Measurements from ENCODE around the gene NPEPL1. TPM values are rescaled to one million over a fixed set of nuclear protein-coding genes. Genes with fewer than 3 reads are reported as not detected.

NPEPL1 gene
- total RNA-seq, 1 experiment from 2014 or later = 41.9 TPM

- Histone ChIP-seq H3K9me3 (no peaks in the 10 kb centered on the region), H3K4me3 (ENCODE audit: low read depth, low read length) (peak overlapping the region; percentile 69), H3K4me1 (peaks cover 23% of the 10 kb centered on the region), H3K36me3 (ENCODE audit: control insufficient read depth, insufficient read depth, low read length) (no peaks in the 10 kb centered on the region), H3K27me3 (replicated peaks; ENCODE audit: control insufficient read depth, insufficient read depth, low read length) (no peaks in the 10 kb centered on the region)
- peaks cover 22% of the 10 kb centered on the region for H3K36me3 Mint-ChIP-seq (ENCODE audit: insufficient read depth, unreplicated experiment)
- CTCF ChIA-PET = interaction anchor here (0.6 to 1.8 kb wide), 18 partner anchors 13 to 1387 kb away, joined by 3 to 32 read pairs (median 6); partner anchors contain the start of gene VAPB
- H3K4me3 Mint-ChIP-seq (ENCODE audit: unreplicated experiment) = peak overlapping the region; percentile 88
- peak overlapping the region; percentile 91 for H3K27ac Mint-ChIP-seq (ENCODE audit: unreplicated experiment)
- no peaks in the 10 kb centered on the region for H3K9me3 Mint-ChIP-seq (ENCODE audit: unreplicated experiment)
- intact Hi-C loops (cut with micrococcal nuclease; ENCODE audit: unreplicated experiment) = loop anchor here (2.0 to 5.0 kb wide), 5 partner anchors 42 to 413 kb away; partner anchors contain the start of genes GNAS, GNAS-AS1 and NPEPL1
- no peak for DNase-seq
- TF ChIP-seq CTCF (IDR thresholded peaks at IDR 0.05; ENCODE audit: insufficient read depth in 1 of 2, low read depth in 1 of 2, low read length in 1 of 2, severe bottlenecking in 1 of 2, unreplicated experiment in 1 of 2) = no peak
- H3K27me3 Mint-ChIP-seq (ENCODE audit: insufficient read depth, unreplicated experiment) = no peaks in the 10 kb centered on the region
- peaks cover 16% of the 10 kb centered on the region for H3K4me1 Mint-ChIP-seq (ENCODE audit: low read depth, unreplicated experiment)
- POLR2A ChIA-PET = interaction anchor here (0.6 to 1.5 kb wide), 13 partner anchors 9 to 638 kb away, joined by 3 to 10 read pairs (median 5); partner anchors contain the start of genes NELFCD and VAPB
- BruUV-seq (replicated peaks) = no TSS peak
Measured at GRCh38 chr20:58650181-58650775, 42.3 kb upstream of the NPEPL1 start.

- Histone ChIP-seq H3K9me3 (no peaks in the 10 kb centered on the region), H3K36me3 (ENCODE audit: control insufficient read depth, insufficient read depth, low read length) (no peaks in the 10 kb centered on the region; the same call in 1 of the 2 replicates), H3K27me3 (replicated peaks; ENCODE audit: control insufficient read depth, insufficient read depth, low read length) (no peaks in the 10 kb centered on the region), H3K4me1 (peaks cover 23% of the 10 kb centered on the region), H3K4me3 (ENCODE audit: low read depth, low read length) (peak within 1 kb of the TSS; percentile 69)
- Mint-ChIP-seq H3K36me3 (ENCODE audit: insufficient read depth, unreplicated experiment) (peaks cover 22% of the 10 kb centered on the region), H3K27me3 (ENCODE audit: insufficient read depth, unreplicated experiment) (no peaks in the 10 kb centered on the region), H3K4me3 (ENCODE audit: unreplicated experiment) (peak within 1 kb of the TSS; percentile 88), H3K4me1 (ENCODE audit: low read depth, unreplicated experiment) (peaks cover 16% of the 10 kb centered on the region), H3K27ac (ENCODE audit: unreplicated experiment) (peak within 1 kb of the TSS; percentile 91), H3K9me3 (ENCODE audit: unreplicated experiment) (no peaks in the 10 kb centered on the region)
- ChIA-PET POLR2A (interaction anchor here (0.6 to 1.5 kb wide), 18 partner anchors 8 to 658 kb away, joined by 3 to 10 read pairs (median 5); partner anchors contain the start of genes NELFCD and VAPB), CTCF (interaction anchor here (0.6 to 1.8 kb wide), 36 partner anchors 9 to 1388 kb away, joined by 3 to 32 read pairs (median 4); partner anchors contain the start of gene VAPB)
- TSS peak; percentile 43 for BruUV-seq (replicated peaks)
- intact Hi-C loops (cut with micrococcal nuclease; ENCODE audit: unreplicated experiment) = loop anchor here (2.0 to 5.0 kb wide), 5 partner anchors 41 to 414 kb away; partner anchors contain the start of genes GNAS, GNAS-AS1 and NPEPL1
- DNase-seq = peak; percentile 97 to 98
- TF ChIP-seq CTCF (IDR thresholded peaks at IDR 0.05; ENCODE audit: insufficient read depth in 1 of 2, low read depth in 1 of 2, low read length in 1 of 2, severe bottlenecking in 1 of 2, unreplicated experiment in 1 of 2) = peak; percentile 88 to 96
Measured at GRCh38 chr20:58650776-58651558, 41.6 kb upstream of the NPEPL1 start, which contains the start of gene STX16. TSS of gene STX16 (plus strand) at chr20:58651283. CDS start at chr20:58652007, 724 bp downstream.

GRCh38 chr20:58651559-58651945 is 41.0 kb upstream of the NPEPL1 start:
- H3K9me3 ChIP-seq = no peaks in the 10 kb centered on the region
- H3K4me3 Mint-ChIP-seq (ENCODE audit: unreplicated experiment) = peak overlapping the region; percentile 88
- no peaks in the 10 kb centered on the region for H3K9me3 Mint-ChIP-seq (ENCODE audit: unreplicated experiment)
- peaks cover 23% of the 10 kb centered on the region for H3K4me1 ChIP-seq
- H3K4me3 ChIP-seq (ENCODE audit: low read depth, low read length) = peak overlapping the region; percentile 69
- H3K36me3 ChIP-seq (ENCODE audit: control insufficient read depth, insufficient read depth, low read length) = no peaks in the 10 kb centered on the region; the same call in 1 of the 2 replicates
- no peaks in the 10 kb centered on the region for H3K27me3 Mint-ChIP-seq (ENCODE audit: insufficient read depth, unreplicated experiment)
- peaks cover 22% of the 10 kb centered on the region for H3K36me3 Mint-ChIP-seq (ENCODE audit: insufficient read depth, unreplicated experiment)
- H3K27ac Mint-ChIP-seq (ENCODE audit: unreplicated experiment) = peak overlapping the region; percentile 91
- peaks cover 21% of the 10 kb centered on the region for H3K4me1 Mint-ChIP-seq (ENCODE audit: low read depth, unreplicated experiment)
- no peaks in the 10 kb centered on the region for H3K27me3 ChIP-seq (replicated peaks; ENCODE audit: control insufficient read depth, insufficient read depth, low read length)
- intact Hi-C loops (cut with micrococcal nuclease; ENCODE audit: unreplicated experiment) = loop anchor here (2.0 to 5.0 kb wide), 5 partner anchors 41 to 415 kb away; partner anchors contain the start of genes GNAS, GNAS-AS1 and NPEPL1
- POLR2A ChIA-PET = interaction anchor here (0.6 to 1.5 kb wide), 10 partner anchors 8 to 657 kb away, joined by 3 to 10 read pairs (median 5); partner anchors contain the start of gene VAPB
- no peak for TF ChIP-seq CTCF (IDR thresholded peaks at IDR 0.05; ENCODE audit: insufficient read depth in 1 of 2, low read depth in 1 of 2, low read length in 1 of 2, severe bottlenecking in 1 of 2, unreplicated experiment in 1 of 2)
- CTCF ChIA-PET = interaction anchor here (0.6 to 1.8 kb wide), 36 partner anchors 8 to 1181 kb away, joined by 3 to 32 read pairs (median 4); partner anchors contain the start of gene VAPB
- BruUV-seq (replicated peaks) = no TSS peak
- no peak for DNase-seq

Data from Caco-2 (cell line).